ENCODE data around the gene RBM5.

- TF ChIP-seq POLR2A (IDR thresholded peaks at IDR 0.05; ENCODE audit: low read depth, low read length) = no peak
- no peak for TF ChIP-seq MAX (IDR thresholded peaks at IDR 0.05; ENCODE audit: low read depth, low read length)
- TF ChIP-seq ATF2 (IDR thresholded peaks at IDR 0.05; ENCODE audit: low read length) = no peak
- no peak for TF ChIP-seq EZH2 (IDR thresholded peaks at IDR 0.05; ENCODE audit: borderline replicate concordance, control insufficient read depth, low read depth, low read length)
Measured at GRCh38 chr3:50160561-50160983, 71.9 kb downstream of the RBM5 start.
